ENCODE data around the gene AMY2B.
"Not testable (repeated sequence)": the region's sequence is repeated elsewhere in the genome, so short reads cannot be mapped to it uniquely, and the experiment has no call there.

The AMY2B gene

DNA sequence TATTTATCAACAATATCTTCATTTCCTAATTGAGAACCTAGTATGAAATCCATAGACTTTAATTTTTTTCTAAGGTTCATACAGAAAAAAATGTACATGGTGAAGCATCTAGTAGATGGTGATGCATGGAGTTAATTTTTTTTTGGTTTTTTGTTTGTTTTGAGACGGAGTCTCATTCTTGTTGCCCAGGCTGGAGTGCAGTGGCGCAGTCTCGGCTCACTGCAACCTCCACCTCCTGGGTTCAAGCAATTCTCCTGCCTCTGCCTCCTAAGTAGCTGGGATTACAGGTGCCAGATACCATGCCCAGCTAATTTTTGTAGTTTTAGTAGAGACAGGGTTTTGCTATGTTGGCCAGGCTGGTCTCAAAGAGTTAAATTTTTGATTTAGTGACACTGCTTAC is 10.3 kb upstream of the AMY2B start:
- H3K27me3 ChIP-seq (ENCODE audit: control insufficient read depth, insufficient read depth, low read length); H3K36me3 ChIP-seq (ENCODE audit: control insufficient read depth, insufficient read depth, low read length); H3K27ac ChIP-seq (ENCODE audit: low read depth, low read length); H3K9ac ChIP-seq (ENCODE audit: low read length); H3K4me3 ChIP-seq (ENCODE audit: low read depth, low read length); H3K9me3 ChIP-seq (ENCODE audit: control insufficient read depth, insufficient read depth, low read depth, low read length); H3K4me1 ChIP-seq (ENCODE audit: control insufficient read depth, insufficient read depth, low read length): not testable (repeated sequence)

DNA sequence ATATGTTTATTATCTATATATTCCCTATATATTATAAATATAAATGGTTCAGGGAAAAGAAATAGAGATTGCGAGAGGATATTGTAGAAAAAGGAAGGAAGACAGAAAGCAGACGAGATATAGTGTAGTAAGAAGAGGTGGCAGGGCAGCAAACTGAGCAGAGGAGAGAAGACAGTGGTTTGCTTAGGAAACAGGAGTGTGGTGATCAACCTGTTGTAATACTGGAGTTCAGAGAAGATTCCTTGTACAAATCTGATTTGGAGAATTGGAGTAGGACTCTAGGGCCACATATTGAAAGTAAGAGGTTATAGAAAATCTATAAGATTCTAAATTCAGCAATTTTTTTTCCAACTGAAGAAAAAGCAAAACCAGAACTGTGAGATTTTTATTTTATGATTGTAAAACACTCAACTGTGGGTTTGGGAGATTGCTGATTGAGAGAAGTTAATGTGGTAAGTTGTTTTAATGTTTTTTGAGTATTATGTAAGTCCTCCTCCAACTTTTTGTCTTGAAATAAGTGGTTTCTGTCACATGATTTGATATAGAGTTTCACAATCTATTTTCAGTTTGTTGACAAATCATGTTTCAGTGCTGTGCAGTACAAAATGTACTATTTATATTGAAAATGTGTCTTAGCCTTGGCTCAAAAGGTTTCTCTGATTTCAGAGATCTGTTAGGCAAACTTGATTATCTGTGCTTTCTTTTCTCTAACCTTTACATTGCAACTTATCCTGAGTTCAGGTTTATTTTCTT is 9.6 kb upstream of the AMY2B start:
- Histone ChIP-seq H3K9me3 (ENCODE audit: control insufficient read depth, insufficient read depth, low read depth, low read length) (no peaks in the 10 kb centered on the region), H3K27ac (ENCODE audit: low read depth, low read length) (no peak overlapping the region), H3K27me3 (ENCODE audit: control insufficient read depth, insufficient read depth, low read length) (no peaks in the 10 kb centered on the region), H3K9ac (ENCODE audit: low read length) (no peak overlapping the region), H3K36me3 (ENCODE audit: control insufficient read depth, insufficient read depth, low read length) (no peaks in the 10 kb centered on the region), H3K4me3 (ENCODE audit: low read depth, low read length) (no peak overlapping the region), H3K4me1 (ENCODE audit: control insufficient read depth, insufficient read depth, low read length) (no peaks in the 10 kb centered on the region)

DNA sequence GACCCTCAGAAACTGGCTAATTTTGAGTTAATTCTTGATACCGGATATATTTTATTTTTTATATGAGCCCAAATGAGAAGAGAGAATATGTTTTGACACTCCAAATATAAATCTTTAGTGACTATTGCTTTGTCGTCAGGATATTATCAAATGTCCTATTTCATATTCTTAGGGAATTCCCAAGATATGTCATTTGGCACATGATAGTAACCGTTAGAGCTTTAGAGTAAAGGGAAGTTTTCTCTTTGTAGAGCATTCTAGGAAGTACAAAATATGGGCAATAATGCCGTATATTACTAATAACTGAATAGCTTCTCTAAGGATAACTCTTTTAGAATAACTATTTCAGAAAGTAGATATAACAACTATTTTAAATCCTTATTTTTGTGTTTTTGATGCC is 8.3 kb upstream of the AMY2B start:
- Histone ChIP-seq H3K9ac (ENCODE audit: low read length) (no peak overlapping the region), H3K27ac (ENCODE audit: low read depth, low read length) (no peak overlapping the region)

GRCh38 chr1:103569493-103569892 is 1.9 kb upstream of the AMY2B start:
- Histone ChIP-seq H3K9me3 (ENCODE audit: control insufficient read depth, insufficient read depth, low read depth, low read length) (peaks cover 4% of the 10 kb centered on the region; the same call in 1 of the 2 replicates), H3K27ac (ENCODE audit: low read depth, low read length) (no peak overlapping the region), H3K27me3 (ENCODE audit: control insufficient read depth, insufficient read depth, low read length) (no peaks in the 10 kb centered on the region), H3K4me1 (ENCODE audit: control insufficient read depth, insufficient read depth, low read length) (no peaks in the 10 kb centered on the region), H3K4me3 (ENCODE audit: low read depth, low read length) (no peak overlapping the region), H3K9ac (ENCODE audit: low read length) (no peak overlapping the region), H3K36me3 (ENCODE audit: control insufficient read depth, insufficient read depth, low read length) (no peaks in the 10 kb centered on the region)

More for the DNA sequence above, 8.3 kb upstream of the AMY2B start:
- Histone ChIP-seq H3K27me3 (ENCODE audit: control insufficient read depth, insufficient read depth, low read length) (no peaks in the 10 kb centered on the region), H3K4me1 (ENCODE audit: control insufficient read depth, insufficient read depth, low read length) (no peaks in the 10 kb centered on the region), H3K36me3 (ENCODE audit: control insufficient read depth, insufficient read depth, low read length) (no peaks in the 10 kb centered on the region), H3K4me3 (ENCODE audit: low read depth, low read length) (no peak overlapping the region), H3K9me3 (ENCODE audit: control insufficient read depth, insufficient read depth, low read depth, low read length) (no peaks in the 10 kb centered on the region)

GRCh38 chr1:103576065-103576464 is 4.7 kb downstream of the AMY2B start:
- Histone ChIP-seq H3K27ac (ENCODE audit: low read depth, low read length) (no peak overlapping the region), H3K27me3 (ENCODE audit: control insufficient read depth, insufficient read depth, low read length) (no peaks in the 10 kb centered on the region), H3K4me1 (ENCODE audit: control insufficient read depth, insufficient read depth, low read length) (no peaks in the 10 kb centered on the region), H3K9me3 (ENCODE audit: control insufficient read depth, insufficient read depth, low read depth, low read length) (no peaks in the 10 kb centered on the region), H3K36me3 (ENCODE audit: control insufficient read depth, insufficient read depth, low read length) (no peaks in the 10 kb centered on the region), H3K9ac (ENCODE audit: low read length) (no peak overlapping the region), H3K4me3 (ENCODE audit: low read depth, low read length) (no peak overlapping the region)

DNA sequence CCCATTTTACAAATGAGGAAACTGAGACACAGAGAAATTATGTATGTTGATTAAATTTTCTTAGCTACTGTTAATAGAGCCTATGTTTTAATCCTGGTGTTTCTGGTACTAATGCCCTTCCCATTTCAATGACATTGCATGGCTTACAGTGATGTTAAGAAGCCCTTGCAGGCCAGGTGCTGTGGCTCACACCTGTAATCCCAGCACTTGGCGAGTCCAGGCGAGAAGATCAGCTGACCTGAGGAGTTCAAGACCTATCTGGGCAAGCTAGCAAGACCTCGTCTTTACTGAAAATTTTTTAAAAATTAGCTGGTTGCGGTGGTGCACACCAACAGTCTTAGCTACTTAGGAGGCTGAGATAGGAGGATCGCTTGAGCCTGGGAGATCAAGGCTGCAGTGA is 5.4 kb downstream of the AMY2B start:
- not testable (repeated sequence) for H3K27ac ChIP-seq (ENCODE audit: low read depth, low read length); H3K27me3 ChIP-seq (ENCODE audit: control insufficient read depth, insufficient read depth, low read length)

DNA sequence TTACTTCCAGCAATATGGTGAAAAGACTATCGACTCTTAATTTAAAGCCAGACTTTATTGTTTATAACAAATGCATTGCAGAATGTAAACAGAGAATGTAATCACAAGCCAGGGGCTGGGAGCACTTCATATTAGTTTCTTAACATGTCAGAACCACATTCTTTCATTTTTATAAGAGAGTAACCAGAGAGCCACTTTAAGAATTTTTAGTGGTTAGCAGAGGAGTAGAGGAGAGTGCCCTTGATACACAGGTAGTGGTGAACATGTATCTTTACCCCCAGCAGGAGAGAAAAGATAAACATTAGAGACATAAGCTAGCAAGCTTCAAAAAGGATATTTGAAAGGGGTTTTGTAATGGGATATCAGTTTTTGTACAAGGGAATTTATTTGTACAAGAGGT is 11.1 kb downstream of the AMY2B start:
- Histone ChIP-seq H3K27me3 (ENCODE audit: control insufficient read depth, insufficient read depth, low read length) (no peaks in the 10 kb centered on the region), H3K4me1 (ENCODE audit: control insufficient read depth, insufficient read depth, low read length) (no peaks in the 10 kb centered on the region)

More for the DNA sequence above, 5.4 kb downstream of the AMY2B start:
- not testable (repeated sequence) for H3K9me3 ChIP-seq (ENCODE audit: control insufficient read depth, insufficient read depth, low read depth, low read length); H3K36me3 ChIP-seq (ENCODE audit: control insufficient read depth, insufficient read depth, low read length); H3K4me3 ChIP-seq (ENCODE audit: low read depth, low read length); H3K9ac ChIP-seq (ENCODE audit: low read length); H3K4me1 ChIP-seq (ENCODE audit: control insufficient read depth, insufficient read depth, low read length)

GRCh38 chr1:103583887-103584286 is 12.5 kb downstream of the AMY2B start:
- H3K9me3 ChIP-seq (ENCODE audit: control insufficient read depth, insufficient read depth, low read depth, low read length), result peaks cover 15% of the 10 kb centered on the region
- H3K4me3 ChIP-seq (ENCODE audit: low read depth, low read length), result no peak overlapping the region
- no peak overlapping the region for H3K9ac ChIP-seq (ENCODE audit: low read length)
- H3K4me1 ChIP-seq (ENCODE audit: control insufficient read depth, insufficient read depth, low read length), result no peaks in the 10 kb centered on the region
- no peak overlapping the region for H3K27ac ChIP-seq (ENCODE audit: low read depth, low read length)
- H3K27me3 ChIP-seq (ENCODE audit: control insufficient read depth, insufficient read depth, low read length), result no peaks in the 10 kb centered on the region
- H3K36me3 ChIP-seq (ENCODE audit: control insufficient read depth, insufficient read depth, low read length), result no peaks in the 10 kb centered on the region

More for the DNA sequence above, 11.1 kb downstream of the AMY2B start:
- H3K9me3 ChIP-seq (ENCODE audit: control insufficient read depth, insufficient read depth, low read depth, low read length), result 0 out of 2 replicates have a peak, but pooled peaks cover under 1% of the 10 kb centered on the region
- H3K36me3 ChIP-seq (ENCODE audit: control insufficient read depth, insufficient read depth, low read length), result no peaks in the 10 kb centered on the region
- no peak overlapping the region for H3K4me3 ChIP-seq (ENCODE audit: low read depth, low read length)
- H3K9ac ChIP-seq (ENCODE audit: low read length), result no peak overlapping the region
- no peak overlapping the region for H3K27ac ChIP-seq (ENCODE audit: low read depth, low read length)

- Histone ChIP-seq H3K9me3 (ENCODE audit: control insufficient read depth, insufficient read depth, low read depth, low read length) (peaks cover 21% of the 10 kb centered on the region), H3K4me1 (ENCODE audit: control insufficient read depth, insufficient read depth, low read length) (no peaks in the 10 kb centered on the region), H3K9ac (ENCODE audit: low read length) (no peak overlapping the region), H3K36me3 (ENCODE audit: control insufficient read depth, insufficient read depth, low read length) (no peaks in the 10 kb centered on the region), H3K27ac (ENCODE audit: low read depth, low read length) (no peak overlapping the region), H3K27me3 (ENCODE audit: control insufficient read depth, insufficient read depth, low read length) (no peaks in the 10 kb centered on the region), H3K4me3 (ENCODE audit: low read depth, low read length) (no peak overlapping the region)
Observed at GRCh38 chr1:103584537-103584936, 13.1 kb downstream of the AMY2B start.

GRCh38 chr1:103602740-103603139 is 31.4 kb downstream of the AMY2B start:
- not testable (repeated sequence) for H3K4me3 ChIP-seq (ENCODE audit: low read depth, low read length); H3K27ac ChIP-seq (ENCODE audit: low read depth, low read length); H3K27me3 ChIP-seq (ENCODE audit: control insufficient read depth, insufficient read depth, low read length); H3K4me1 ChIP-seq (ENCODE audit: control insufficient read depth, insufficient read depth, low read length); H3K9ac ChIP-seq (ENCODE audit: low read length); H3K9me3 ChIP-seq (ENCODE audit: control insufficient read depth, insufficient read depth, low read depth, low read length); H3K36me3 ChIP-seq (ENCODE audit: control insufficient read depth, insufficient read depth, low read length)

DNA sequence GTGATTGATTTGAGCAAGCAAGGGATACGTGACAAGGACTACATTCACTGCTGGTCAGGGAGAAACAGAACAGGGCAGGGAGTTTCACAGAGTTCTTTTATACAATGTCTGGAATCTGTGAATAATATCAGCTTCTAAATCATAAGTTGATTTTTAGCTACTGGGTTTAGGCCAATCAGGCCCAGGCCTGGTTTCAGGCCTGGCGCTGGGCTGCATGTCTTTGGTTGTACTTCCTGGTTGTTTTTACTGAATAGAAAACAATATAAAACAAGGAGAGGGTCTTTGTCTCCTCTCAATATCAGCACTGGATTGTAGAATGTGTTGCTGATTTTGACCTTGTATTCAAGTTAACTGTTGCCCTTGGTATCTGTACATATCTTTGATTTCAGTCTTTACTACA is 45.0 kb downstream of the AMY2B start:
- Histone ChIP-seq H3K4me3 (ENCODE audit: low read depth, low read length) (no peak overlapping the region), H3K36me3 (ENCODE audit: control insufficient read depth, insufficient read depth, low read length) (no peaks in the 10 kb centered on the region), H3K9me3 (ENCODE audit: control insufficient read depth, insufficient read depth, low read depth, low read length) (no peaks in the 10 kb centered on the region), H3K27ac (ENCODE audit: low read depth, low read length) (no peak overlapping the region), H3K4me1 (ENCODE audit: control insufficient read depth, insufficient read depth, low read length) (no peaks in the 10 kb centered on the region), H3K27me3 (ENCODE audit: control insufficient read depth, insufficient read depth, low read length) (no peaks in the 10 kb centered on the region), H3K9ac (ENCODE audit: low read length) (no peak overlapping the region)

Measured in HUES6 (cell line).